Measurements from ENCODE around the gene DENND5A.

DNA sequence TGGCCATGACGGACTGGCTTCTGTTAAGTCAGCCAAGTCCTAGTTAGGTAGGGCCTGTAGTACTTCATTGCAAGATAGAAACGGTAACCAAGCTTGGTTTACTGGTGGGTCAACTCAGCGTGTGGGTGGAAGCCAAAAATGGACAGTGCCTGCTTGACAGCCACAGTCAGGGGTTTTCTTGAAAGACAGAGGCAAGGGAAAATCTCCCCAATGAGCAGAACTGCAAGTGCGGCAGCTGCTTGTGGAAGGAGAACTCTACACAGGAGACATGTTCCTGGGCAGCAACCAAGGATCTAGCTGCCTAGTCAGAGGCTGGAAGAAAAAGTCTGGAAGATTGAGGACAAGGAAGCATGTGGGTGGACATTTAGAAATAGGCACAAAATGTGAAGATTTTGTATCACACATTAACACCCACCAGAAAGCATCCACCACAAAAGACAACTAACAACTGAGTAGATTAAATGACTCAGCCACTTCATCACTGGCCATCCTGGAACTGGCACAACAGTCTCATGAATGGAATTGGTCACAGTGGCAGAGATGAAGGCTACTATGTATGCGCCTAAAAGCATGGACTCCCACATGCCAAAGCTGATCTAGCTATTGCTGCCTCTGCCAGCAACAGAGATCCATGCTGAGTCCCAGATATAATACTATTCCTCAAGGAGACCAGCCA, 132.8 kb downstream of the DENND5A start:
- no peak for TF ChIP-seq POLR2AphosphoS5 (IDR thresholded peaks at IDR 0.05; ENCODE audit: low read depth, low read length)
- no peak for TF ChIP-seq TAF1 (IDR thresholded peaks at IDR 0.05; ENCODE audit: borderline replicate concordance, insufficient read depth, low read length)

All from PFSK-1 (cell line).